Prostate gland (tissue), 2 donors: ENCODE measurements around the gene EEF1AKMT2.

ENCODE experiments used
- CTCF ChIP-seq, 4 experiments: fragments of 200-600 bp in 2 of 4; fragments of 450-650 bp in 2 of 4; sonication (generic) in 2 of 4; IDR thresholded peaks; 1 replicate in 3 of 4; 2 replicates in 1 of 4; pipeline ENCODE4 v1.5.1; 2016 to 2019; ENCODE audit warnings: antibody characterized with exemption in 4 of 4, mild to moderate bottlenecking in 2 of 4, moderate library complexity in 2 of 4
- POLR2A ChIP-seq: fragments of 450-650 bp; IDR thresholded peaks from one replicate; pipeline ENCODE4 v1.6.1; 2016; ENCODE audit warnings: antibody characterized with exemption, mild to moderate bottlenecking
- POLR2AphosphoS5 ChIP-seq: sonication (generic); formaldehyde crosslinking; IDR thresholded peaks from one replicate; pipeline ENCODE4 v1.6.1; 2017; ENCODE audit warnings: antibody characterized with exemption

DNA sequence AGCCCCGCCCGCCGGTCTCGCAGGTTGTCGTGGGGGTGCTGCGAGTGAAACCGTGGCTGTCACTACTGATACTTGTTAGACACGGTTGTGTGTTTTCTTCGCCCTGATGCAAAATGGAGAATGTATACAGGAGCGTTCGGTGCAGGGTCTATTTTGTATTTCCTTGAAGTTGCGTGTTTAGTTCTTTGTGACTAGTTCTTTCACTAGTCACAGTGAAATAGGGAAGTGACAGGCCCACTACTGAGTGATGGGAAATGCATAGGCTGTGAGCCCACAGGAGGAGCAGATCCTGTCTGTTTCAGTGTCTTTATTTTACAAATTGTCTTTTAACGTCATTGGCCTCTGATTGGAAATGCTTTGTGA lies 10.6 kb upstream of the EEF1AKMT2 start:
- TF ChIP-seq CTCF (IDR thresholded peaks at IDR 0.05): no peak
- no peak for TF ChIP-seq POLR2A
- no peak for TF ChIP-seq POLR2AphosphoS5
